ENCODE results near the gene UBN1.
"Not testable (repeated sequence)": the region's sequence is repeated elsewhere in the genome, so short reads cannot be mapped to it uniquely, and the experiment has no call there.

The UBN1 gene

GRCh38 chr16:4927661-4928060 lies 80.4 kb downstream of the UBN1 start:
- DNase-seq (ENCODE audit: low read depth in 2 of 2, low spot score in 1 of 2): no peak

- DNase-seq (ENCODE audit: low read depth in 2 of 2, low spot score in 1 of 2): no peak
Observed at GRCh38 chr16:4928227-4928626, 80.9 kb downstream of the UBN1 start.

- not testable (repeated sequence) for DNase-seq (ENCODE audit: low read depth in 2 of 2, low spot score in 1 of 2)
Observed at GRCh38 chr16:4929619-4930018, 82.3 kb downstream of the UBN1 start.

GRCh38 chr16:4931381-4931780 lies 84.1 kb downstream of the UBN1 start:
- DNase-seq (ENCODE audit: low read depth in 2 of 2, low spot score in 1 of 2): no peak

Measured in stimulated activated CD8-positive, alpha-beta memory T cell treated with anti-CD3 and anti-CD28 coated beads, Interleukin-4, amount 100 ng/mL, for 4 hours (primary cell).